Lung (tissue), 12 donors: ENCODE data around the gene MEGF9. TPM values are rescaled to one million over a fixed set of nuclear protein-coding genes. Genes with fewer than 3 reads are reported as not detected.
"Not testable (repeated sequence)": the region's sequence is repeated elsewhere in the genome, so short reads cannot be mapped to it uniquely, and the experiment has no call there.

Experiments
- ATAC-seq: fragments of 200-7000 bp; cut with Tn5 transposase; one replicate; pipeline ENCODE4 v1.9.1; 2020; ENCODE audit warnings: moderate number of reproducible peaks; ENCODE audit not compliant: insufficient read depth, low FRiP score
- DNase-seq, 3 donors: peaks; one replicate each; pipeline ENCODE4 v3.0.0-alpha.2; 2013 to 2017
- H3K27ac ChIP-seq, 2 donors: one replicate each; pipeline ENCODE4 v1.5.1; 2013; ENCODE audit warnings: mild to moderate bottlenecking in 2 of 2, moderate library complexity in 2 of 2, control low read depth in 1 of 2, inconsistent platforms in 1 of 2, low read depth in 1 of 2, low read length in 1 of 2
- H3K27me3 ChIP-seq, 3 donors: one replicate each; pipeline ENCODE4 v1.5.1; 2013; ENCODE audit warnings: low read length in 2 of 3; ENCODE audit not compliant: control insufficient read depth in 3 of 3, insufficient read depth in 3 of 3
- H3K36me3 ChIP-seq, 4 donors: one replicate each; pipeline ENCODE4 v1.5.1; 2013; ENCODE audit warnings: low read length in 4 of 4, mild to moderate bottlenecking in 1 of 4, moderate library complexity in 1 of 4; ENCODE audit not compliant: control insufficient read depth in 4 of 4, insufficient read depth in 4 of 4
- H3K4me1 ChIP-seq, 5 donors: one replicate each; pipeline ENCODE4 v1.5.1; 2013; ENCODE audit warnings: low read length in 5 of 5, mild to moderate bottlenecking in 2 of 5, moderate library complexity in 1 of 5; ENCODE audit not compliant: control insufficient read depth in 5 of 5, insufficient read depth in 5 of 5
- H3K4me3 ChIP-seq: one replicate; pipeline ENCODE4 v1.5.1; 2013; ENCODE audit warnings: mild to moderate bottlenecking, control low read depth, moderate library complexity
- H3K9ac ChIP-seq, 2 donors: one replicate each; pipeline ENCODE4 v1.5.1; 2013; ENCODE audit warnings: low read length in 2 of 2, control low read depth in 1 of 2; ENCODE audit not compliant: insufficient read depth in 1 of 2
- H3K9me3 ChIP-seq, 4 donors: one replicate each; pipeline ENCODE4 v1.5.1; 2013; ENCODE audit warnings: low read length in 3 of 4, mild to moderate bottlenecking in 1 of 4, moderate library complexity in 1 of 4; ENCODE audit not compliant: control insufficient read depth in 4 of 4, insufficient read depth in 3 of 4
- CTCF ChIP-seq: IDR thresholded peaks from 2 replicates; pipeline ENCODE4 v1.5.1; 2012; ENCODE audit warnings: mild to moderate bottlenecking; ENCODE audit errors: control extremely low read depth, extremely low read depth
- WGBS, 2 donors: extraction: QIAGEN DNeasy Blood & Tissue Kit; methylation state at CpG; one replicate each; pipeline ENCODE4 v1.1.7; 2013; 5-methylcytosine and 5-hydroxymethylcytosine counted together
- polyA plus RNA-seq, 2 donors: library from polyadenylated mRNA; stranded (reverse); fragments of 200-250 nt; gene quantifications; one replicate each; pipeline ENCODE4 v1.2.1, GENCODE V29; 2013
- total RNA-seq, 2 donors: library from RNA; depleted of rRNA in 1 of 2; stranded (reverse); fragments of >200 nt in 1 of 2; gene quantifications; one replicate each; pipeline ENCODE4 v1.2.1, GENCODE V29; 2014 to 2021
- donor health status: control.
- donor health status: control.
- donor health status: Bipolar disorder and iron deficiency.
- donor health status: healthy.
- donor health status: DM: yes; HTN: yes; CAD: no.

MEGF9 gene
- total and polyA plus RNA-seq, 4 donors: 19.2 to 48.3 (median 30.6) TPM

- DNase-seq: no peak
Observed at GRCh38 chr9:120636194-120636957, 77.9 kb downstream of the MEGF9 start.

GRCh38 chr9:120635011-120635410 is 79.3 kb downstream of the MEGF9 start:
- Histone ChIP-seq H3K4me3 (no peak overlapping the region), H3K9me3 (peaks cover 0 to 8% (median 1%) of the 10 kb centered on the region in 4 donors), H3K36me3 (peaks cover 0 to 5% (median 0%) of the 10 kb centered on the region in 4 donors), H3K9ac (no peak overlapping the region), H3K27me3 (no peaks in the 10 kb centered on the region), H3K27ac (no peak overlapping the region), H3K4me1 (no peaks in the 10 kb centered on the region)
- 97 to 100% methylated on average over 1 of the region's 1 CpG for WGBS, 2 donors
- no peak for ATAC-seq
- TF ChIP-seq CTCF: no peak
- no peak for DNase-seq

More at GRCh38 chr9:120636194-120636957, 77.9 kb downstream of the MEGF9 start:
- no peak for TF ChIP-seq CTCF
- no peaks in the 10 kb centered on the region for H3K4me1 ChIP-seq
- H3K4me3 ChIP-seq: no peak overlapping the region
- 97 to 98% methylated on average over 25 of the region's 25 CpGs for WGBS, 2 donors
- H3K9me3 ChIP-seq: peaks cover 0 to 8% (median 1%) of the 10 kb centered on the region in 4 donors
- H3K27me3 ChIP-seq: no peaks in the 10 kb centered on the region
- no peak overlapping the region for H3K9ac ChIP-seq
- peaks cover 0 to 5% (median 0%) of the 10 kb centered on the region in 4 donors for H3K36me3 ChIP-seq
- ATAC-seq: no peak
- no peak overlapping the region for H3K27ac ChIP-seq

- Histone ChIP-seq H3K9me3 (peaks cover 0 to 5% (median 0%) of the 10 kb centered on the region in 4 donors), H3K4me1 (peaks cover 0 to 3% (median 0%) of the 10 kb centered on the region in 5 donors), H3K36me3 (no peaks in the 10 kb centered on the region), H3K4me3 (no peak overlapping the region), H3K27ac (no peak overlapping the region), H3K9ac (no peak overlapping the region), H3K27me3 (no peaks in the 10 kb centered on the region)
- no peak for DNase-seq
- TF ChIP-seq CTCF: no peak
- ATAC-seq: no peak
Observed at GRCh38 chr9:120630333-120630732, 83.9 kb downstream of the MEGF9 start.

GRCh38 chr9:120628925-120629497 is 85.3 kb downstream of the MEGF9 start:
- H3K4me1 ChIP-seq, H3K4me3 ChIP-seq, H3K9me3 ChIP-seq, H3K27me3 ChIP-seq, ATAC-seq, DNase-seq, H3K9ac ChIP-seq, H3K27ac ChIP-seq, H3K36me3 ChIP-seq: not testable (repeated sequence)
- WGBS, 2 donors: 95 to 100% methylated on average over 3 of the region's 3 CpGs
